H9 (cell line): Measurements from ENCODE around the gene CSF1. TPM values are rescaled to one million over a fixed set of nuclear protein-coding genes. Genes with fewer than 3 reads are reported as not detected.

Experiments
- DNase-seq: peaks from one replicate; pipeline ENCODE4 v3.0.0-alpha.2; 2017
- H2AFZ ChIP-seq: one replicate; pipeline ENCODE4 v1.6.1; 2013; ENCODE audit warnings: mild to moderate bottlenecking, low read length, control low read depth, moderate library complexity
- H2AK5ac ChIP-seq: 2 replicates; pipeline ENCODE4 v1.6.1; 2013; ENCODE audit warnings: low read length, control low read depth, mixed read lengths; ENCODE audit not compliant: insufficient read length
- H2BK120ac ChIP-seq: one replicate; pipeline ENCODE4 v1.6.1; 2013; ENCODE audit warnings: low read depth, mild to moderate bottlenecking, low read length, control low read depth, inconsistent platforms; ENCODE audit not compliant: poor library complexity, severe bottlenecking
- H2BK12ac ChIP-seq: 2 replicates; pipeline ENCODE4 v1.6.1; 2013; ENCODE audit warnings: low read length, control low read depth, mixed read lengths, low read depth; ENCODE audit not compliant: insufficient read length
- H2BK15ac ChIP-seq: 2 replicates; pipeline ENCODE4 v1.6.1; 2013; ENCODE audit warnings: low read depth, low read length, control low read depth
- H2BK20ac ChIP-seq: one replicate; pipeline ENCODE4 v1.6.1; 2013; ENCODE audit warnings: low read depth, mild to moderate bottlenecking, low read length, control low read depth, inconsistent platforms; ENCODE audit not compliant: poor library complexity, severe bottlenecking
- H2BK5ac ChIP-seq: 2 replicates; pipeline ENCODE4 v1.6.1; 2013; ENCODE audit warnings: low read length, control low read depth, mixed read lengths; ENCODE audit not compliant: insufficient read length
- H3K14ac ChIP-seq: 2 replicates; pipeline ENCODE4 v1.6.1; 2013; ENCODE audit warnings: low read length, control low read depth; ENCODE audit not compliant: insufficient read depth
- H3K18ac ChIP-seq: 2 replicates; pipeline ENCODE4 v1.6.1; 2013; ENCODE audit warnings: low read depth, mild to moderate bottlenecking, mixed read lengths, low read length, control low read depth; ENCODE audit not compliant: insufficient read length
- H3K23ac ChIP-seq: 2 replicates; pipeline ENCODE4 v1.6.1; 2013; ENCODE audit warnings: low read length, control low read depth, mixed read lengths, low read depth; ENCODE audit not compliant: insufficient read length
- H3K23me2 ChIP-seq: 2 replicates; pipeline ENCODE4 v1.6.1; 2013; ENCODE audit warnings: low read depth, mild to moderate bottlenecking, mixed read lengths, low read length, control low read depth; ENCODE audit not compliant: insufficient read length, poor library complexity, severe bottlenecking
- H3K27ac ChIP-seq: 2 replicates; pipeline ENCODE4 v1.5.1; 2013; ENCODE audit warnings: low read length, control low read depth, mixed read lengths, low read depth; ENCODE audit not compliant: insufficient read length
- H3K27me3 ChIP-seq: 2 replicates; pipeline ENCODE4 v1.6.1; 2013; ENCODE audit warnings: low read length, control low read depth, inconsistent platforms; ENCODE audit not compliant: insufficient read depth
- H3K4ac ChIP-seq: 2 replicates; pipeline ENCODE4 v1.6.1; 2013; ENCODE audit warnings: low read depth, mild to moderate bottlenecking, control low read depth, inconsistent platforms, low read length, moderate library complexity
- H3K4me1 ChIP-seq: 2 replicates; pipeline ENCODE4 v1.6.1; 2013; ENCODE audit warnings: low read length, control low read depth, inconsistent platforms; ENCODE audit not compliant: insufficient read depth
- H3K4me2 ChIP-seq: 2 replicates; pipeline ENCODE4 v1.6.1; 2013; ENCODE audit warnings: low read length, control low read depth, mixed read lengths; ENCODE audit not compliant: insufficient read length, insufficient read depth
- H3K56ac ChIP-seq: 2 replicates; pipeline ENCODE4 v1.6.1; 2013; ENCODE audit warnings: low read depth, mild to moderate bottlenecking, mixed read lengths, low read length, control low read depth; ENCODE audit not compliant: insufficient read length
- H3K79me1 ChIP-seq: 2 replicates; pipeline ENCODE4 v1.6.1; 2013; ENCODE audit warnings: low read depth, mild to moderate bottlenecking, moderate library complexity, low read length, control low read depth, inconsistent platforms; ENCODE audit not compliant: insufficient read depth, poor library complexity, severe bottlenecking
- H3K79me2 ChIP-seq: 2 replicates; pipeline ENCODE4 v1.6.1; 2013; ENCODE audit warnings: low read length, control low read depth, inconsistent platforms; ENCODE audit not compliant: insufficient read depth
- H3K9ac ChIP-seq: 2 replicates; pipeline ENCODE4 v1.6.1; 2013; ENCODE audit warnings: low read length, control low read depth, mixed read lengths; ENCODE audit not compliant: insufficient read length; ENCODE audit errors: extremely low read depth
- H3K9me3 ChIP-seq: one replicate; pipeline ENCODE4 v1.6.1; 2013; ENCODE audit warnings: low read depth, low read length, inconsistent platforms; ENCODE audit not compliant: control insufficient read depth
- H3T11ph ChIP-seq: one replicate; pipeline ENCODE4 v1.6.1; 2013; ENCODE audit warnings: mild to moderate bottlenecking, low read length, control low read depth, inconsistent platforms
- H4K20me1 ChIP-seq: one replicate; pipeline ENCODE4 v1.6.1; 2013; ENCODE audit not compliant: control insufficient read depth, insufficient read length, insufficient read depth
- H4K5ac ChIP-seq: 2 replicates; pipeline ENCODE4 v1.6.1; 2013; ENCODE audit warnings: low read depth, mild to moderate bottlenecking, mixed read lengths, low read length, control low read depth; ENCODE audit not compliant: insufficient read length
- H4K8ac ChIP-seq: replicated peaks from 2 replicates; pipeline ENCODE4 v1.6.1; 2013; ENCODE audit warnings: low read length, control low read depth, mixed read lengths, low read depth; ENCODE audit not compliant: insufficient read length
- H4K91ac ChIP-seq: 2 replicates; pipeline ENCODE4 v1.6.1; 2013; ENCODE audit warnings: low read depth, mild to moderate bottlenecking, moderate library complexity, mixed read lengths, low read length, control low read depth; ENCODE audit not compliant: insufficient read length
- H3K27ac Mint-ChIP-seq, 3 experiments: 2 replicates in 2 of 3; 3 replicates in 1 of 3; pipeline ENCODE4 v1.8.0; 2020 to 2021; ENCODE audit warnings: mixed read lengths in 3 of 3, mild to moderate bottlenecking in 1 of 3, moderate library complexity in 1 of 3
- H3K27me3 Mint-ChIP-seq: 2 replicates; pipeline ENCODE4 v1.8.0; 2021; ENCODE audit warnings: low read depth, mild to moderate bottlenecking, moderate library complexity, mixed read lengths
- H3K36me3 Mint-ChIP-seq, 3 experiments: 2 replicates in 2 of 3; 3 replicates in 1 of 3; pipeline ENCODE4 v1.8.0; 2020 to 2021; ENCODE audit warnings: low read depth in 3 of 3, mixed read lengths in 3 of 3; ENCODE audit not compliant: insufficient read depth in 1 of 3
- H3K4me1 Mint-ChIP-seq, 2 experiments: 2 replicates each; pipeline ENCODE4 v1.8.0; 2020; ENCODE audit warnings: mixed read lengths in 2 of 2
- H3K4me3 Mint-ChIP-seq, 2 experiments: 2 replicates in 1 of 2; 3 replicates in 1 of 2; pipeline ENCODE4 v1.8.0; 2020 to 2021; ENCODE audit warnings: mild to moderate bottlenecking in 2 of 2, mixed read lengths in 2 of 2, moderate library complexity in 1 of 2
- H3K9me3 Mint-ChIP-seq, 2 experiments: 2 replicates in 1 of 2; 3 replicates in 1 of 2; pipeline ENCODE4 v1.8.0; 2020; ENCODE audit warnings: mild to moderate bottlenecking in 2 of 2, mixed read lengths in 2 of 2, moderate library complexity in 1 of 2
- WGBS: extraction: QIAGEN DNeasy Blood & Tissue Kit; methylation state at CpG from one replicate; pipeline ENCODE4 v1.1.7; 2013; ENCODE audit warnings: missing lambda C conversion rate, low lambda C conversion rate, mixed read lengths; ENCODE audit not compliant: insufficient read length; ENCODE audit errors: extremely low coverage; 5-methylcytosine and 5-hydroxymethylcytosine counted together
- total RNA-seq: library from RNA; stranded (reverse); gene quantifications from 2 replicates; pipeline ENCODE4 v1.2.1, GENCODE V29; 2021
- TF ChIP-seq, protein P1 (sequence below): fragments of 200-600 bp; sonication (generic); conservative IDR thresholded peaks from 3 replicates; pipeline ENCODE4 v1.8.0; 2021; ENCODE audit warnings: antibody characterized with exemption, mild to moderate bottlenecking

Gene CSF1
- total RNA-seq, 1 experiment from 2014 or later, result 2.3 TPM

DNA sequence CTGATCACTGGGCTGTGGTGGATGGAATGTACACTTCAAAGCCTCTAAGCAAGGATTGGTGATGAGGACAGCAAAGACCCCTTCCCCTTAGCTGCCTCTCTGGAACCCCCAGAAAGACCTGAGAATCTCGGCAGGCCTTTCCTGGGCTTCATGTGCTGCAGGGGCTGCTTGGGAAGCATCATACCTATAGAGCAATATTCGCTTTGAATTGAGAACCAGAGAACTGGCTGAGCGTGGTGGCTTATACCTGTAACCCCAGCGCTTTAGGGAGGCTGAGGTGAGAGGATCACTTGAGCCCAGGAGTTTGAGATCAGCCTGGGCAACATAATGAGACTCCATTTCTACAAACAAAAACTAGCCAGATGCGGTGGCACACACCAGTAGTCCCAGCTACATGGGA lies 22.0 kb downstream of the CSF1 start:
- Histone ChIP-seq H3K23me2 (no peaks in the 10 kb centered on the region), H2BK5ac (no peak overlapping the region), H3K9me3 (no peaks in the 10 kb centered on the region), H4K91ac (no peak overlapping the region), H4K20me1 (no peaks in the 10 kb centered on the region), H3K4ac (no peak overlapping the region), H3K9ac (no peak overlapping the region), H3K14ac (no peak overlapping the region), H3K4me1 (no peaks in the 10 kb centered on the region; the same call in 1 of the 2 replicates), H3K79me2 (no peaks in the 10 kb centered on the region), H4K5ac (no peak overlapping the region), H2AK5ac (no peak overlapping the region), H2BK15ac (no peak overlapping the region), H4K8ac (no peak overlapping the region), H2BK120ac (no peak overlapping the region), H3K27me3 (no peaks in the 10 kb centered on the region), H2BK12ac (no peak overlapping the region), H3K23ac (no peak overlapping the region), H3K18ac (no peak overlapping the region), H3K4me2 (no peak overlapping the region), H3T11ph (no peak overlapping the region), H3K56ac (no peak overlapping the region), H3K27ac (no peak overlapping the region), H2AFZ (no peak overlapping the region), H2BK20ac (no peak overlapping the region), H3K79me1 (no peaks in the 10 kb centered on the region)
- Mint-ChIP-seq H3K27ac (no peak overlapping the region), H3K4me1 (peaks cover 22 to 31% of the 10 kb centered on the region in 2 experiments), H3K36me3 (peaks cover 5 to 22% (median 6%) of the 10 kb centered on the region in 3 experiments; a peak in 6 of 7 replicates), H3K27me3 (peaks cover 8% of the 10 kb centered on the region), H3K9me3 (peaks cover 12 to 14% of the 10 kb centered on the region in 2 experiments), H3K4me3 (no peak overlapping the region)
- TF ChIP-seq, protein P1, sequence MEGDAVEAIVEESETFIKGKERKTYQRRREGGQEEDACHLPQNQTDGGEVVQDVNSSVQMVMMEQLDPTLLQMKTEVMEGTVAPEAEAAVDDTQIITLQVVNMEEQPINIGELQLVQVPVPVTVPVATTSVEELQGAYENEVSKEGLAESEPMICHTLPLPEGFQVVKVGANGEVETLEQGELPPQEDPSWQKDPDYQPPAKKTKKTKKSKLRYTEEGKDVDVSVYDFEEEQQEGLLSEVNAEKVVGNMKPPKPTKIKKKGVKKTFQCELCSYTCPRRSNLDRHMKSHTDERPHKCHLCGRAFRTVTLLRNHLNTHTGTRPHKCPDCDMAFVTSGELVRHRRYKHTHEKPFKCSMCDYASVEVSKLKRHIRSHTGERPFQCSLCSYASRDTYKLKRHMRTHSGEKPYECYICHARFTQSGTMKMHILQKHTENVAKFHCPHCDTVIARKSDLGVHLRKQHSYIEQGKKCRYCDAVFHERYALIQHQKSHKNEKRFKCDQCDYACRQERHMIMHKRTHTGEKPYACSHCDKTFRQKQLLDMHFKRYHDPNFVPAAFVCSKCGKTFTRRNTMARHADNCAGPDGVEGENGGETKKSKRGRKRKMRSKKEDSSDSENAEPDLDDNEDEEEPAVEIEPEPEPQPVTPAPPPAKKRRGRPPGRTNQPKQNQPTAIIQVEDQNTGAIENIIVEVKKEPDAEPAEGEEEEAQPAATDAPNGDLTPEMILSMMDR, result no peak
- WGBS, result no CpG with 5 or more reads among the region's 5 CpGs
- DNase-seq, result no peak
